Measurements from ENCODE around the gene RBMS3. TPM values are rescaled to one million over a fixed set of nuclear protein-coding genes. Genes with fewer than 3 reads are reported as not detected.

Gene RBMS3
- total RNA-seq, 6 donors from 2014 or later, result 39.8 to 102 (median 57.2) TPM

DNA sequence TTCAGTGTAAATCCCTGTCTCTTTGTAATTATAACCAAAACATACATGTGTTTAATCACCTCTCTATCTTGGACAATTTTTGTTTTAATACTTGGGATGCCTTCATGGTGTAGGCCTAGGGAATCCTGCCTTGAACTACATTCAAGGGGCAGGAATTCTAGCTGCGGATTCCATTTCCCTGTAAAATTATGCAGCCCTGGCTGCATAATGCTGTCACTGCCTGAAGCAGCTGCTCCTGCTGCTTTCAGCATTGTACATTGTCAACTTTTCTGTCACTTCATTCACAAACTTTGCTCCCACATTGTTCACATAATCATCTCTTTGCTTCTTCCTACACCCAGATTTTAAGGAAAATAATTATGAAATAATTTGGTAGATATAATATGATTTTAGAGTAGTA, 638.7 kb downstream of the RBMS3 start:
- Histone ChIP-seq H3K4me1 (peaks cover 0 to 4% (median 0%) of the 10 kb centered on the region in 4 donors), H3K4me3 (no peak overlapping the region), H3K27ac (no peak overlapping the region), H3K9me3 (no peaks in the 10 kb centered on the region), H3K36me3 (no peaks in the 10 kb centered on the region), H3K27me3 (no peaks in the 10 kb centered on the region)
- 70 to 83% methylated on average over 1 of the region's 1 CpG for WGBS, 2 donors
- no peak for DNase-seq
- ATAC-seq (ENCODE audit: low FRiP score in 2 of 2), result no peak
- TF ChIP-seq, protein P1, sequence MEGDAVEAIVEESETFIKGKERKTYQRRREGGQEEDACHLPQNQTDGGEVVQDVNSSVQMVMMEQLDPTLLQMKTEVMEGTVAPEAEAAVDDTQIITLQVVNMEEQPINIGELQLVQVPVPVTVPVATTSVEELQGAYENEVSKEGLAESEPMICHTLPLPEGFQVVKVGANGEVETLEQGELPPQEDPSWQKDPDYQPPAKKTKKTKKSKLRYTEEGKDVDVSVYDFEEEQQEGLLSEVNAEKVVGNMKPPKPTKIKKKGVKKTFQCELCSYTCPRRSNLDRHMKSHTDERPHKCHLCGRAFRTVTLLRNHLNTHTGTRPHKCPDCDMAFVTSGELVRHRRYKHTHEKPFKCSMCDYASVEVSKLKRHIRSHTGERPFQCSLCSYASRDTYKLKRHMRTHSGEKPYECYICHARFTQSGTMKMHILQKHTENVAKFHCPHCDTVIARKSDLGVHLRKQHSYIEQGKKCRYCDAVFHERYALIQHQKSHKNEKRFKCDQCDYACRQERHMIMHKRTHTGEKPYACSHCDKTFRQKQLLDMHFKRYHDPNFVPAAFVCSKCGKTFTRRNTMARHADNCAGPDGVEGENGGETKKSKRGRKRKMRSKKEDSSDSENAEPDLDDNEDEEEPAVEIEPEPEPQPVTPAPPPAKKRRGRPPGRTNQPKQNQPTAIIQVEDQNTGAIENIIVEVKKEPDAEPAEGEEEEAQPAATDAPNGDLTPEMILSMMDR (IDR thresholded peaks at IDR 0.05), result no peak
- TF ChIP-seq EP300 (IDR thresholded peaks at IDR 0.05) (no peak), POLR2AphosphoS5 (IDR thresholded peaks at IDR 0.05) (no peak), POLR2A (IDR thresholded peaks at IDR 0.05) (no peak)

GRCh38 chr3:29922992-29923746, 642.3 kb downstream of the RBMS3 start:
- peak in 1 of 2 donors; percentile 28 for TF ChIP-seq POLR2AphosphoS5 (IDR thresholded peaks at IDR 0.05)
- TF ChIP-seq, protein P1 (IDR thresholded peaks at IDR 0.05), result no peak
- Histone ChIP-seq H3K4me3 (no peak overlapping the region), H3K27ac (no peak overlapping the region), H3K36me3 (no peaks in the 10 kb centered on the region), H3K4me1 (peaks cover 0 to 4% (median 0%) of the 10 kb centered on the region in 4 donors), H3K27me3 (no peaks in the 10 kb centered on the region), H3K9me3 (no peaks in the 10 kb centered on the region)
- DNase-seq, result no peak
- 35 to 47% methylated on average over 5 of the region's 5 CpGs for WGBS, 2 donors
- peak; percentile 51 to 86 for ATAC-seq (ENCODE audit: low FRiP score in 2 of 2)

DNA sequence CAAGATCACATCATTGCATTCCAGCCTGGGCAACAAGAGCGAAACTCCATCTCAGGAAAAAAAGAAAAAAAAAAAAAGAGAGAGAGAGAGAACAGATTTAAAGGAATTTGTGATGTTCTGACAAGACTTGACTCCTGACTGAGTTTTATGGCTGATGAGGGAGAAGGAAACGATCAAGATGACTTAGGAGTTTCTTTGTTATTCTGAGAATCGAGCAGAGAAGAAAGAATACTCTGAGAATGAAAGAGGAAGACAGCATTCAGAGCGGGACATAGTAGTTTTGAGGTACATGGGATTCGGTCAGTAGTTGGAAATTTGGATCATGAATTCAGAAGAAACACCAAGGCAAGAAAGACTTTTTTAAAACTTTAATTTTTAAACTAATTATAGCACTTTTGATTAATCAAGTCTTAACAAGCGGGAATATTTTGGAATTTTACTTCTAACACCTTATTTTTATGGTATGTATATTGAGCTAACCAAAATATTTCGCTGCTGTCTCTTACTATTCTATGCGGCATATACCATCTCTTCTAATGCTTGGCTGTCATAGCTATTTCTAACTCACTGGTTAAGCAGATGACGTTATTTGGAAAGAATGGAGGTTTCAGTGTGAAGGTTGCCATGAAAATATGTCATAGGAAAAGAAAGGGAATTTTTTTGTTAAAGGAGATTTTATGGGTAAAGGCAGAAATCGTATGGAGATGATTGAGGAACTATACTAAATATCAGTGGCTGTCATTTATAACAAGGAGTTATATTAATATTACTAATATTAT, 644.1 kb downstream of the RBMS3 start:
- Histone ChIP-seq H3K36me3 (no peaks in the 10 kb centered on the region), H3K4me1 (peaks cover 0 to 4% (median 0%) of the 10 kb centered on the region in 4 donors), H3K27ac (no peak overlapping the region), H3K9me3 (no peaks in the 10 kb centered on the region), H3K4me3 (no peak overlapping the region), H3K27me3 (no peaks in the 10 kb centered on the region)
- DNase-seq (no peak), ATAC-seq (ENCODE audit: low FRiP score in 2 of 2) (no peak)
- WGBS, 2 donors, result 86 to 90% methylated on average over 10 of the region's 10 CpGs
- no peak for TF ChIP-seq EP300 (IDR thresholded peaks at IDR 0.05)
- TF ChIP-seq POLR2AphosphoS5 (IDR thresholded peaks at IDR 0.05), result no peak
- TF ChIP-seq, protein P1 (IDR thresholded peaks at IDR 0.05), result no peak
- no peak for TF ChIP-seq POLR2A (IDR thresholded peaks at IDR 0.05)

- no peak overlapping the region for H3K27ac ChIP-seq
- no peaks in the 10 kb centered on the region for H3K36me3 ChIP-seq
- DNase-seq (no peak), ATAC-seq (ENCODE audit: low FRiP score in 2 of 2) (no peak)
- TF ChIP-seq EP300 (IDR thresholded peaks at IDR 0.05) (no peak), POLR2A (IDR thresholded peaks at IDR 0.05) (no peak), POLR2AphosphoS5 (IDR thresholded peaks at IDR 0.05) (no peak)
- TF ChIP-seq, protein P1 (IDR thresholded peaks at IDR 0.05), result no peak
- H3K9me3 ChIP-seq, result no peaks in the 10 kb centered on the region
- H3K4me3 ChIP-seq, result no peak overlapping the region
- whole genome bisulfite sequencing, 2 donors, result 68 to 70% methylated on average over 2 of the region's 2 CpGs
- H3K4me1 ChIP-seq, result peaks cover 0 to 4% (median 0%) of the 10 kb centered on the region in 4 donors
- no peaks in the 10 kb centered on the region for H3K27me3 ChIP-seq
Observed at GRCh38 chr3:29926378-29926777, 645.5 kb downstream of the RBMS3 start.

Measured in upper lobe of left lung (tissue), 6 donors.